GM19099 (cell line): ENCODE results near the gene FBP2.

Source experiments
- POLR2A ChIP-seq: IDR thresholded peaks from 3 replicates; pipeline ENCODE4 v1.6.1; 2011; ENCODE audit warnings: low read depth; ENCODE audit not compliant: insufficient read length; ENCODE audit errors: extremely low read depth

FBP2 gene

GRCh38 chr9:94577036-94577435 lies 16.6 kb downstream of the FBP2 start:
- no peak for TF ChIP-seq POLR2A

GRCh38 chr9:94576131-94576530 lies 17.5 kb downstream of the FBP2 start:
- no peak for TF ChIP-seq POLR2A

- TF ChIP-seq POLR2A, result no peak
Measured at GRCh38 chr9:94568972-94569712, 24.5 kb downstream of the FBP2 start.

GRCh38 chr9:94568250-94568889 lies 25.3 kb downstream of the FBP2 start:
- no peak for TF ChIP-seq POLR2A

GRCh38 chr9:94567271-94567670 lies 26.4 kb downstream of the FBP2 start:
- no peak for TF ChIP-seq POLR2A

- TF ChIP-seq POLR2A, result no peak
Measured at GRCh38 chr9:94566550-94566949, 27.1 kb downstream of the FBP2 start.

GRCh38 chr9:94563548-94563947 lies 30.1 kb downstream of the FBP2 start:
- TF ChIP-seq POLR2A, result no peak

GRCh38 chr9:94560237-94560636 lies 33.4 kb downstream of the FBP2 start:
- TF ChIP-seq POLR2A, result no peak

- no peak for TF ChIP-seq POLR2A
Measured at GRCh38 chr9:94557376-94557775, 36.2 kb downstream of the FBP2 start.

GRCh38 chr9:94554439-94555331 lies 38.9 kb downstream of the FBP2 start, which contains the start of gene PCAT7:
Gene PCAT7, plus strand, starts transcription at chr9:94555083.
- TF ChIP-seq POLR2A, result no peak

GRCh38 chr9:94554078-94554438 lies 39.6 kb downstream of the FBP2 start:
- no peak for TF ChIP-seq POLR2A

- TF ChIP-seq POLR2A, result no peak
Measured at GRCh38 chr9:94553029-94553938, 40.3 kb downstream of the FBP2 start.

GRCh38 chr9:94545940-94546339 lies 47.7 kb downstream of the FBP2 start:
- no peak for TF ChIP-seq POLR2A

- no peak for TF ChIP-seq POLR2A
Measured at GRCh38 chr9:94538908-94539307, 54.7 kb downstream of the FBP2 start.

GRCh38 chr9:94534901-94535300 lies 58.7 kb downstream of the FBP2 start:
- no peak for TF ChIP-seq POLR2A

GRCh38 chr9:94533601-94534000 lies 60.0 kb downstream of the FBP2 start:
- no peak for TF ChIP-seq POLR2A
